ENCODE data around the gene MEGF9. TPM values are rescaled to one million over a fixed set of nuclear protein-coding genes. Genes with fewer than 3 reads are reported as not detected.

The MEGF9 gene
- total and polyA plus RNA-seq, 12 donors: 3.9 to 28.5 (median 19.7) TPM

DNA sequence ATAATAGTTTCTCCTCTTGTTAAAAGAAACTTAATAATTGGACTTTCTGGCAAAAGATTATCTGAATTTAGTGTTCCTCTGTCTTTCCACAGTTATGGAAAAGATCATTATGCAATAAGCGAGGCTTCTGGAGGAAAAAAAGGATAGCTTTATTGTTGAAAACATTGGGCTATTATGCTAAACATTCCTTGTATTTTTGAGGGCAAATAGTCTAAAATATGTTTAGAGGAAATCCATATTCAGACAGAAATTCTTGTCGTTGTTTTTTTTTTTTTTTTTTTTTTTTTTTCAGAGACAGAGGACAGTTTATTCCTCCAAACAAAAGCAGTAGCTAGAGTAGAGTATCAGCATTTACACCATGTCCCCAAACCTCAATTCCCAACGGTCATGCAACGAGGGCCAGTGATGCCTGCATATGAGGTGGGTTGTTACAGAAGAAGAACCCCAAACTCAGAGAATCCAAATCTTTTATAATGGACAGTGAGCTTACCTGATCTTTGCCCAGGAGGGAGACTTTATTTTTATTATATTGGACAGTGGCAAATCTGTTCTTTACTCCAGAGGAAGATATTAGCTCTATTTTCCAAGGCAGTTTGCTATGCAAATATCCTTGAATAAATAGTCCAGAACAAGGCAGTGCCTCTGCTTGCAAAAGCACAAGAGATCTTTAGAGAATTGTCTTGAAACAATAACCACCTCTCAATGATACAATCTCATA lies 85.9 kb downstream of the MEGF9 start:
- H3K4me3 ChIP-seq: no peak overlapping the region
- H3K9me3 ChIP-seq (replicated peaks in 1 of 3): peaks cover 0 to under 1% (median 0%) of the 10 kb centered on the region in 3 donors
- no peak for DNase-seq
- intact Hi-C loops (cut with DNase I): loop anchor here in 1 of 2 donors (10.0 kb wide), 1 partner anchor 96 kb away; no protein-coding TSS in a partner anchor
- no peaks in the 10 kb centered on the region for H3K27me3 ChIP-seq
- H3K4me1 ChIP-seq (replicated peaks in 1 of 2): peaks cover 0 to 13% of the 10 kb centered on the region in 2 donors
- no peaks in the 10 kb centered on the region for H3K36me3 ChIP-seq (replicated peaks in 1 of 2)
- no peak for TF ChIP-seq POLR2A (IDR thresholded peaks at IDR 0.05)
- TF ChIP-seq, protein P1, sequence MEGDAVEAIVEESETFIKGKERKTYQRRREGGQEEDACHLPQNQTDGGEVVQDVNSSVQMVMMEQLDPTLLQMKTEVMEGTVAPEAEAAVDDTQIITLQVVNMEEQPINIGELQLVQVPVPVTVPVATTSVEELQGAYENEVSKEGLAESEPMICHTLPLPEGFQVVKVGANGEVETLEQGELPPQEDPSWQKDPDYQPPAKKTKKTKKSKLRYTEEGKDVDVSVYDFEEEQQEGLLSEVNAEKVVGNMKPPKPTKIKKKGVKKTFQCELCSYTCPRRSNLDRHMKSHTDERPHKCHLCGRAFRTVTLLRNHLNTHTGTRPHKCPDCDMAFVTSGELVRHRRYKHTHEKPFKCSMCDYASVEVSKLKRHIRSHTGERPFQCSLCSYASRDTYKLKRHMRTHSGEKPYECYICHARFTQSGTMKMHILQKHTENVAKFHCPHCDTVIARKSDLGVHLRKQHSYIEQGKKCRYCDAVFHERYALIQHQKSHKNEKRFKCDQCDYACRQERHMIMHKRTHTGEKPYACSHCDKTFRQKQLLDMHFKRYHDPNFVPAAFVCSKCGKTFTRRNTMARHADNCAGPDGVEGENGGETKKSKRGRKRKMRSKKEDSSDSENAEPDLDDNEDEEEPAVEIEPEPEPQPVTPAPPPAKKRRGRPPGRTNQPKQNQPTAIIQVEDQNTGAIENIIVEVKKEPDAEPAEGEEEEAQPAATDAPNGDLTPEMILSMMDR (IDR thresholded peaks at IDR 0.05): no peak
- WGBS, 4 donors: 77 to 87% (median 82%) methylated on average over 4 of the region's 4 CpGs
- no peak overlapping the region for H3K27ac ChIP-seq

DNA sequence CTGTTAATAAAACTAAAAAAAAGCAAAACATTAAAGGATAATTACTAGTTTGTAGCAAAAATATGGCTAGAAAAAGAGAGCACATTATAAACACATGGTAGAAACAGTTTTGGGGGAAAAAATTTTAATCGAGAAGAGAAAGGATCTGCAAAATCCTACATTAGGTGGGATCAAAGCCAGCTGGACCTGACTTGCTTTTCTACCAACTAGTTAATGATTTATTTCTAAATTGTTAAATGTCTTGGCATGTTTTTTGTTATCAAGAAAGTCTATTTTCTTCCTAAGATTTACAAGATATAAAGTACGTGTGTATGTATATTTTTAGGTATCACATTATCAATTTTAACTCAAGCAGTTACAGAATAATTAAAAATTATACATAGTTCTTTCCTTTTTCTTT lies 87.2 kb downstream of the MEGF9 start:
- TF ChIP-seq, protein P1 (IDR thresholded peaks at IDR 0.05): no peak
- TF ChIP-seq POLR2A (IDR thresholded peaks at IDR 0.05): no peak
- Histone ChIP-seq H3K27me3 (no peaks in the 10 kb centered on the region), H3K36me3 (replicated peaks in 1 of 2) (no peaks in the 10 kb centered on the region), H3K9me3 (replicated peaks in 1 of 3) (peaks cover 0 to 2% (median 0%) of the 10 kb centered on the region in 3 donors), H3K4me1 (replicated peaks in 1 of 2) (peaks cover 0 to 13% of the 10 kb centered on the region in 2 donors), H3K27ac (no peak overlapping the region), H3K4me3 (no peak overlapping the region)
- intact Hi-C loops (cut with DNase I): loop anchor here in 1 of 2 donors (10.0 kb wide), 1 partner anchor 98 kb away; no protein-coding TSS in a partner anchor
- DNase-seq: no peak
- 60 to 68% (median 65%) methylated on average over 2 of the region's 2 CpGs for WGBS, 4 donors

DNA sequence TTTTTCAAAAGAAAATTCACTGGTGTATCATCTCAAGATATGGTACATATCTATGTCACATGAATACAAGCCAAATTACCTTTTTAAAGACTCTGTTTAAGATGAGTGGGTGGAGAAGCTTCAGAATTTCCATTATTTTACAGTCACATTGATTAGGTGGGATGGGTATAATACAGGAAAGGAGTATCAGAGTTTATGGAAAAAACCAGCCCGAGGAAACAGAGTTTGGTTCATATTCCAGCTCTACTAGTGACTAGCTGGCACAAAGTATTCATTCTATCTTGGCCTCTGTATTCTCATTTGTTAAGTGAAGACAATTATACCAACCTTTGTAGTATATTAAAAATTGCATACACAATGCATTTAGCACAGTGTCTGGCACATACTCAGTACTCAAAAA lies 87.8 kb downstream of the MEGF9 start:
- H3K4me1 ChIP-seq (replicated peaks in 1 of 2): peaks cover 0 to 13% of the 10 kb centered on the region in 2 donors
- no peaks in the 10 kb centered on the region for H3K36me3 ChIP-seq (replicated peaks in 1 of 2)
- TF ChIP-seq, protein P1 (IDR thresholded peaks at IDR 0.05): no peak
- no peak for TF ChIP-seq POLR2A (IDR thresholded peaks at IDR 0.05)
- no peak overlapping the region for H3K4me3 ChIP-seq
- no peaks in the 10 kb centered on the region for H3K27me3 ChIP-seq
- 86 to 92% (median 89%) methylated on average over 1 of the region's 1 CpG for WGBS, 4 donors
- peaks cover 0 to 2% (median 0%) of the 10 kb centered on the region in 3 donors for H3K9me3 ChIP-seq (replicated peaks in 1 of 3)
- no peak for DNase-seq
- H3K27ac ChIP-seq: no peak overlapping the region
- intact Hi-C loops (cut with DNase I): loop anchor here in 1 of 2 donors (10.0 kb wide), 1 partner anchor 98 kb away; no protein-coding TSS in a partner anchor

DNA sequence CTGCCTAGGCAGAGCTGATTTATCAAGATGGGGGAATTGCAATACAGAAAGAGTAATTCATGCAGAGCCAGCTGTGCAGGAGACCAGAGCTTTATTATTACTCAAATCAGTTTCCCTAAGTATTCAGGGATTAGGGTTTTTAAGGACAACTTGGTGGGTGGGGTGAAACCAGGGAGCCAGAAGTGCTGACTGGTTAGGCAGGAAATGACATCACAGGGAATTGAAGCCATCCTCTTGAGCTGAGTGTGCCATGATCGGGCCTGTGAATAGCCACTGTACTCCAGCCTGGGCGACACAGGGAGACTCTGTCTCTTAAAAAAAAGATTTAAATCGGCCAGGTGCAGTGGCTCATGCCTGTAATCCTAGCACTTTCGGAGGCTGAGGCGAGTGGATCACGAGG lies 89.0 kb downstream of the MEGF9 start:
- H3K27me3 ChIP-seq: no peaks in the 10 kb centered on the region

More for the DNA sequence above, 89.0 kb downstream of the MEGF9 start:
- H3K4me3 ChIP-seq: no peak overlapping the region
- peaks cover 0 to 14% of the 10 kb centered on the region in 2 donors for H3K4me1 ChIP-seq (replicated peaks in 1 of 2)
- WGBS, 4 donors: 92 to 98% (median 96%) methylated on average over 6 of the region's 6 CpGs
- TF ChIP-seq POLR2A (IDR thresholded peaks at IDR 0.05): no peak
- TF ChIP-seq, protein P1 (IDR thresholded peaks at IDR 0.05): no peak
- peaks cover 0 to 2% (median 0%) of the 10 kb centered on the region in 3 donors for H3K9me3 ChIP-seq (replicated peaks in 1 of 3)
- DNase-seq: no peak
- no peaks in the 10 kb centered on the region for H3K36me3 ChIP-seq (replicated peaks in 1 of 2)
- H3K27ac ChIP-seq: no peak overlapping the region
- intact Hi-C loops (cut with DNase I): loop anchor here in 1 of 2 donors (10.0 kb wide), 1 partner anchor 100 kb away; no protein-coding TSS in a partner anchor

All from adrenal gland (tissue), 12 donors.